GM12891 (cell line): ENCODE measurements around the gene CC2D1B.
A peak's percentile ranks its signal among the peaks of the same experiment; 100 is the strongest.
"Not testable (repeated sequence)": the region's sequence is repeated elsewhere in the genome, so short reads cannot be mapped to it uniquely, and the experiment has no call there.

ENCODE experiments used
- DNase-seq: peaks from one replicate; pipeline ENCODE4 v3.0.0; 2011; ENCODE audit warnings: low spot score; ENCODE audit not compliant: insufficient read length
- FAIRE-seq: peaks from 2 replicates; lab custom pipeline; 2011; peaks lifted over from hg19 to GRCh38; lab: Jason Lieb, UNC
- PAX5 ChIP-seq: IDR thresholded peaks from 2 replicates; pipeline ENCODE4 v1.6.1; 2011; ENCODE audit warnings: low read length, moderate library complexity, mild to moderate bottlenecking; ENCODE audit not compliant: insufficient read depth, severe bottlenecking
- POLR2A ChIP-seq: IDR thresholded peaks from 2 replicates; pipeline ENCODE4 v1.6.1; 2011; ENCODE audit warnings: low read depth, low read length, control low read depth
- POLR2AphosphoS5 ChIP-seq: IDR thresholded peaks from 2 replicates; pipeline ENCODE4 v1.6.1; 2011; ENCODE audit warnings: low read depth, low read length, control low read depth
- POU2F2 ChIP-seq: IDR thresholded peaks from 2 replicates; pipeline ENCODE4 v1.6.1; 2011; ENCODE audit warnings: low read depth, mild to moderate bottlenecking, control low read depth, low read length, moderate library complexity
- SPI1 ChIP-seq: IDR thresholded peaks from 2 replicates; pipeline ENCODE4 v1.6.1; 2011; ENCODE audit warnings: low read depth, low read length, control low read depth
- TAF1 ChIP-seq: IDR thresholded peaks from 2 replicates; pipeline ENCODE4 v1.6.1; 2011; ENCODE audit warnings: low read depth, low read length, control low read depth

CC2D1B gene

DNA sequence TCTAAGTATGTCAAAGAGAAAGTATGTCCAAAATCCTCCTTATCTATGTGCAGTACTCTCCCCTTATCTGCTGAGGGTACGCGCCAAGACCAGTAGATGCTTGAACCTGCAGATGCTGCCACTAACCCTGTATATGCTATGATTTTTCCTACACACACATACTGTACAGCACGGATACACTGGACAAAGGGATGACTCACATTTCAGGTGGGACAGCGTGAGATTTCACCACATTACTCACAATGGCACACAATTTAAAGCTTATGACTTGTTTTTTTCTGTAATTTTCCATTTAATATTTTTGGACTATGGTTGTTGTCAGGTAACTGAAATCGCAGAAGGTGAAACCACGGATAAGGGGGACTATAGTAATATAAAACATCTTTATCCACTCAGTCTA is 34.1 kb upstream of the CC2D1B start:
- TF ChIP-seq POU2F2: no peak
- no peak for TF ChIP-seq SPI1
- TF ChIP-seq POLR2A: no peak
- TF ChIP-seq POLR2AphosphoS5: no peak
- no peak for TF ChIP-seq PAX5
- TF ChIP-seq TAF1: no peak
- FAIRE-seq: no peak
- DNase-seq: no peak

DNA sequence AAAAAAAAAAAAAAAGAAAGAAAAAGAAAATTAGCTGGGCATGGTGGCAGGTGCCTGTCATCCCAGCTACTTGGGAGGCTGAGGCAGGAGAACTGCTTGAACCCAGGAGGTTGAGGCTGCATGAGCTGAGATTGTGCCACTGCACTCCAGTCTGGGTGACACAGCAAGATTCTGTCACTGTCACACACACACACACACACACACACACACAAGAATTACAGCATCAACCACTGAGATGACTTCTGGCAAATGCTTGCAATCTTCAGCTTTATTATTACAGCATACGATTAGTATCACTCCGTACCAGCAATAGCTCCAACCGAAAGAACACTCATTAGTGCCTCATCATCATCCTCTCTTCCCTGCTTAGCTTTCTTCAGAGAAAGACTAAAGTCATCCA is 33.6 kb upstream of the CC2D1B start:
- DNase-seq (no peak), FAIRE-seq (no peak)
- TF ChIP-seq POLR2A (no peak), PAX5 (no peak), POLR2AphosphoS5 (no peak), SPI1 (no peak), TAF1 (no peak), POU2F2 (no peak)

GRCh38 chr1:52393174-52393573 is 27.2 kb upstream of the CC2D1B start:
- TF ChIP-seq TAF1 (no peak), SPI1 (no peak), PAX5 (no peak), POLR2A (no peak), POLR2AphosphoS5 (no peak), POU2F2 (no peak)
- no peak for DNase-seq
- FAIRE-seq: no peak

DNA sequence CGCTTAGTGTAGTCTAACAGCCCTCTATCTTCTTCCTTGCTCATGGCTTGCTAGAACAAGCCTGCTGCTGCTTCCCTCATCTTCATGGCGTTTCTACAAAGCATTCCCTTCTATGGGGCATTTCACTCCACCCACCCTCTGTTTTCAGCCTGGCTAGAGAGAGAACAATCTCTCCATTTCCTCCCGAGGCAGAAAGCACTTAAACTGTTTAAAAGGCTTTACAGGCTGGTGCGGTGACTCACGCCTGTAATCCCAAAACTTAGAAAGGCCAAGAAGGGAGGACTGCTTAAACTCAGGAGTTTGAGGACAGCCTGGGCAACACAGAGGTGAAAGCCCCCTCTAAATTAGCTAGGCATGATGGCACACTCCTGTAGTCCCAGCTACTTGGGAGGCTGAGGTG is 20.5 kb upstream of the CC2D1B start:
- FAIRE-seq (no peak), DNase-seq (no peak)
- no peak for TF ChIP-seq TAF1
- no peak for TF ChIP-seq PAX5
- TF ChIP-seq POU2F2: no peak
- TF ChIP-seq POLR2AphosphoS5: no peak
- TF ChIP-seq SPI1: no peak
- no peak for TF ChIP-seq POLR2A

- TF ChIP-seq SPI1 (no peak), PAX5 (no peak), POLR2A (no peak), POLR2AphosphoS5 (no peak), POU2F2 (no peak)
- no peak for DNase-seq
- FAIRE-seq: no peak
Observed at GRCh38 chr1:52385376-52385775, 19.4 kb upstream of the CC2D1B start.

- not testable (repeated sequence) for FAIRE-seq, DNase-seq
Observed at GRCh38 chr1:52369851-52370250, 3.8 kb upstream of the CC2D1B start.

DNA sequence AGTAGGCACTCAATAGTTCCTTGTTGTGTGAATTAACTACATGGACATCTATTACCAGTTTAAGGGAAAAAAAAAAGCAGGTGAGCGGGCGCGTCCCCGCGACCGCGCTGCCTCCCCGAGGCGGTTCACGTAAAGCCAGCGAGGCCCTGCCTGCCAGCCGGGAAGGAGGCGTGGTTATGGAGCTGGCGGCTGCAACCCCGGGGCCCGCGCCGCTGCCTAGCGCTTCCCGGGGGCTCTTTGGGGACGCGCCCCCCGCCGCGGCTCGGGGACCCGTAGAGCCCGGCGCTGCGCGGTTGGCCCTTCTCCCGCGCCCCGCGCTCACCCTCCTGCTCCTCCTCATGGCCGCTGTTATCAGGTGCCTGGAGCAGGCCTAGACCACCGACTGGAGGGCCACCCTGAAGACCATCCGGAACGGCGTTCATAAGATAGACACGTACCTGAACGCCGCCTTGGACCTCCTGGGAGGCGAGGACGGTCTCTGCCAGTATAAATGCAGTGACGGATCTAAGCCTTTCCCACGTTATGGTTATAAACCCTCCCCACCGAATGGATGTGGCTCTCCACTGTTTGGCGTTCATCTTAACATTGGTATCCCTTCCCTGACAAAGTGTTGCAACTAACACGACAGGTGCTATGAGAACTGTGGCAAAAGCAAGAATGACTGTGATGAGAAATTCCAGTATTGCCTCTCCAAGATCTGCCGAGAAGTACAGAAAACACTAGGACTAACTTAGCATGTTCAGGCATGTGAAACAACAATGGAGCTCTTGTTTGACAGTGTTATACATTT is 2.6 kb upstream of the CC2D1B start:
- TF ChIP-seq PAX5: no peak
- no peak for TF ChIP-seq SPI1
- TF ChIP-seq POLR2A: no peak
- no peak for TF ChIP-seq TAF1
- TF ChIP-seq POU2F2: no peak
- no peak for TF ChIP-seq POLR2AphosphoS5
- FAIRE-seq: peak; percentile 87
- no peak for DNase-seq

DNA sequence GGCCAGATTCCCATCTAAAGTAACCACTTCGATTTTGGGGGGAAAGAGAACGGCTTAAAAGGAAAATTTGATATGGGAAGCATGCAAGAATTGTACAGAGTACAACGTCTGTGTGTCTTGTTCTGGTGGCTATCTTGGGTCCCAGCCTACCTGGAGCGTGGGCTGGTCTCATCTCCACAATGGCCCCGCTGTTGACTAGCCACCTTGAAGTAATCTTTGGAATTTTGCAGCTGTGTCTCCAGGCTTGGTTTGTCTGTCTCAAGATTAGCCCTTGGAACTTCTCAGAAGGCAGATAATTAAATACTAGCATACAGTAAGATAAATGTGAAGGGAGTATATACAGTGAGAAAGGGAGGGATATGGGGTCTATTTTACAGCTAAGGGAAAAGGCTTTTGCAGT is 1.3 kb upstream of the CC2D1B start:
- FAIRE-seq (no peak), DNase-seq (no peak)
- no peak for TF ChIP-seq POLR2A
- no peak for TF ChIP-seq PAX5
- TF ChIP-seq SPI1: no peak
- TF ChIP-seq POLR2AphosphoS5: no peak

GRCh38 chr1:52366517-52366827 is 467 bp upstream of the CC2D1B start:
- TF ChIP-seq TAF1: no peak
- no peak for TF ChIP-seq POLR2A
- TF ChIP-seq POU2F2: no peak
- no peak for TF ChIP-seq PAX5
- TF ChIP-seq POLR2AphosphoS5: no peak
- no peak for TF ChIP-seq SPI1
- FAIRE-seq (no peak), DNase-seq (no peak)

DNA sequence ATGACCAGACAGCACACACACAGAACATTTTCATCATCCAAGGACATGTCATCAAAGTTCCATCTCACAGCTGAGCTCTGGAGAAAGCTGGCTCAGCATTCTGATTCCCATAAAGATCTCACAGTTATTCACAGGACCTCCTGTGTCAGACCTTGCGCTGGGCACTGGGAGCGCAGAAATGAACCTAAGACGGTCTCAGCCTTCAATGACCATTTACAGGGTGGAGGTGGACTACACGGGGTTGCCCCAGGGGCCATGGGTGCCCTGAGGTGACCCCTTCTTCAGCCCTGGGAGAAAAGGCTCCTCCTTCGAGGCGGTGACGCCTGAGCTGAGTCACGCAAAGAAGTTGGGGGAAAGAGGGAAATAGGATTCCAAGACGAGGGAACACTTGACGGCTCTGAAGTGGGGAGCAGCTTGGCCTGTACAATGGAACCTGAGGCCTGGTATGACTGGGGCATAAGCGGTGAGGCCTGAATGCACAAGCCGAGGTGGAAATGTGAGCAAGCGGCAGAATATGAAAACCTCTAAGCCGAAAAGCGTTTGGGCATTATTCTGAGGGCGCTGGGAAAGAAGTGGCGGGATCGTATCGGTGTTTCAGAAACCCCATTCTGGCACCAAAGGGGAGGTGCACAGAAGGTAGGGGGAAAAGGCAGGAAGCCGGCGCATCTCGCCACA is 797 bp downstream of the CC2D1B start:
- DNase-seq: no peak
- TF ChIP-seq PAX5 (no peak), TAF1 (no peak), SPI1 (no peak), POU2F2 (no peak), POLR2A (no peak), POLR2AphosphoS5 (no peak)
- FAIRE-seq: peak; percentile 91
